ENCODE results near the gene CCDC51.
A peak's percentile ranks its signal among the peaks of the same experiment; 100 is the strongest.

Gene CCDC51

DNA sequence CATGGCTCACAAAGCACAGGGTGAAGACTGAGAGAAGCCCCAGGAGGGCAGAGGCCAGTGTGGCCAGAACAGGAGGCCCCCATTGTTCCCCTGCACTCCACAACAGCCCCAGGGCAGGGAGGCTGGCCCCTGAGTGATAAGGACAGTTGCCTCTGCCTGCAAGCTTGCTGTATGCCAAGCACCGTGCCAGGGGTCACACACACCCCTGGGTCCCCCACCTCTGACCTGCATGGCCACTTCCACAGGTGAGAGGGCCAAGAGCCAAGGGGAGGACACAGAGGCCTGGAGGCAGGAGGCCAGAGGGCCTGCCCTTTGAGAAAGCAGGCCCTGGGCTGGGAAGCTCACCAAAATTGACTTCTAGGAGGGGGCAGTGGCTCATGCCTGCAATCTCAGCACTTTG lies 30.4 kb upstream of the CCDC51 start:
- in situ Hi-C loops (cut with HindIII; ENCODE audit: low sequenced_read_pairs), result loop anchor here (5.0 kb wide), 1 partner anchor 37 kb away; no protein-coding TSS in a partner anchor
- no peak for DNase-seq (ENCODE audit: low read depth)
- TF ChIP-seq, protein P1, sequence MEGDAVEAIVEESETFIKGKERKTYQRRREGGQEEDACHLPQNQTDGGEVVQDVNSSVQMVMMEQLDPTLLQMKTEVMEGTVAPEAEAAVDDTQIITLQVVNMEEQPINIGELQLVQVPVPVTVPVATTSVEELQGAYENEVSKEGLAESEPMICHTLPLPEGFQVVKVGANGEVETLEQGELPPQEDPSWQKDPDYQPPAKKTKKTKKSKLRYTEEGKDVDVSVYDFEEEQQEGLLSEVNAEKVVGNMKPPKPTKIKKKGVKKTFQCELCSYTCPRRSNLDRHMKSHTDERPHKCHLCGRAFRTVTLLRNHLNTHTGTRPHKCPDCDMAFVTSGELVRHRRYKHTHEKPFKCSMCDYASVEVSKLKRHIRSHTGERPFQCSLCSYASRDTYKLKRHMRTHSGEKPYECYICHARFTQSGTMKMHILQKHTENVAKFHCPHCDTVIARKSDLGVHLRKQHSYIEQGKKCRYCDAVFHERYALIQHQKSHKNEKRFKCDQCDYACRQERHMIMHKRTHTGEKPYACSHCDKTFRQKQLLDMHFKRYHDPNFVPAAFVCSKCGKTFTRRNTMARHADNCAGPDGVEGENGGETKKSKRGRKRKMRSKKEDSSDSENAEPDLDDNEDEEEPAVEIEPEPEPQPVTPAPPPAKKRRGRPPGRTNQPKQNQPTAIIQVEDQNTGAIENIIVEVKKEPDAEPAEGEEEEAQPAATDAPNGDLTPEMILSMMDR (IDR thresholded peaks at IDR 0.05; ENCODE audit: low read depth, low read length, missing control alignments), result no peak
- H3K4me3 ChIP-seq (ENCODE audit: low read depth, low read length), result no peak overlapping the region

DNA sequence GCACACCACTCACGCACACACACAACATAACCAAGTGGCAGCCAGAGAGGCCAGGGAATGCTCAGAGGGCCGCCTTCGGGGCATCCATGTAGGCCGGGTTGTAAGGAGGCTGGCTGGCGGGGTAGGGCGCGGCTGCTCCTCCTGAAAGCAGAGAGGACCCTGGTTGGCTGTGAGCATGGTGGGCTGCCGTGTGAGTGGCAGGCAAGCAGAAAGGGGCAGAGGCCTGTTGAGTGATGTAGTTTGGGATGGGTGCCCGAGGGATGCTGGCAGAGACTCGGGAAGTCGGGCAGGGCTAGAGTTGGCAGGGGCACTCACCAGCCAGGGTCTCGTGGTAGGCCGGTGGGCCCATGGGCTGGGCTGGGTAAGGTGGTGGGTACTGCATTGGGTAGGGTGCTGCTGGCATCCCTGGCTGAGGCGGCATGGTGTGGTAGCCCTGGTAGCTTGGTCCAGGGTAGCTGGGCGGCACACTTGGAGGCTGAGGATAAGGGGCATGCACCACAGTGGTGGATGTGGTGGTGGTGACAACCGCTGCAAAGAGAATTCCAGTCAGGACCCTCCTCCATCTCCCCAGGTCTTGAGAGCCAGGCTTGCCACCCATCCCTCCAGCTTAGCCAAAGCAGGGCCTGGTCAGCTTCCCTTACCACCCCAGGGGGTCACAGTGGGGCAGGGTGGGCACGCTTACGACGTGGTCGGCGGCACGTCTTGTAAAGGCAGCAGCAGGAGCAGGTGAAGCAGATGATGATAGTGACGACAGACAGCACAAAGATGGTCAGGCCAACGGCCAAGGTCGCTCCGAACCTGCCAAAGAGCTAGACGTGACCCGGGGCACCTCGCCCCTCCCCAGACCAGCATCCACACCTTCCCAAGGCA lies 29.4 kb upstream of the CCDC51 start:
- TF ChIP-seq, protein P1 (IDR thresholded peaks at IDR 0.05; ENCODE audit: low read depth, low read length, missing control alignments), result no peak
- no peak overlapping the region for H3K4me3 ChIP-seq (ENCODE audit: low read depth, low read length)
- no peak for DNase-seq (ENCODE audit: low read depth)
- in situ Hi-C loops (cut with HindIII; ENCODE audit: low sequenced_read_pairs), result no loop called here

GRCh38 chr3:48468329-48468731 lies 28.4 kb upstream of the CCDC51 start:
- in situ Hi-C loops (cut with HindIII; ENCODE audit: low sequenced_read_pairs), result no loop called here
- DNase-seq (ENCODE audit: low read depth), result no peak
- TF ChIP-seq, protein P1 (IDR thresholded peaks at IDR 0.05; ENCODE audit: low read depth, low read length, missing control alignments), result no peak
- H3K4me3 ChIP-seq (ENCODE audit: low read depth, low read length), result no peak overlapping the region

DNA sequence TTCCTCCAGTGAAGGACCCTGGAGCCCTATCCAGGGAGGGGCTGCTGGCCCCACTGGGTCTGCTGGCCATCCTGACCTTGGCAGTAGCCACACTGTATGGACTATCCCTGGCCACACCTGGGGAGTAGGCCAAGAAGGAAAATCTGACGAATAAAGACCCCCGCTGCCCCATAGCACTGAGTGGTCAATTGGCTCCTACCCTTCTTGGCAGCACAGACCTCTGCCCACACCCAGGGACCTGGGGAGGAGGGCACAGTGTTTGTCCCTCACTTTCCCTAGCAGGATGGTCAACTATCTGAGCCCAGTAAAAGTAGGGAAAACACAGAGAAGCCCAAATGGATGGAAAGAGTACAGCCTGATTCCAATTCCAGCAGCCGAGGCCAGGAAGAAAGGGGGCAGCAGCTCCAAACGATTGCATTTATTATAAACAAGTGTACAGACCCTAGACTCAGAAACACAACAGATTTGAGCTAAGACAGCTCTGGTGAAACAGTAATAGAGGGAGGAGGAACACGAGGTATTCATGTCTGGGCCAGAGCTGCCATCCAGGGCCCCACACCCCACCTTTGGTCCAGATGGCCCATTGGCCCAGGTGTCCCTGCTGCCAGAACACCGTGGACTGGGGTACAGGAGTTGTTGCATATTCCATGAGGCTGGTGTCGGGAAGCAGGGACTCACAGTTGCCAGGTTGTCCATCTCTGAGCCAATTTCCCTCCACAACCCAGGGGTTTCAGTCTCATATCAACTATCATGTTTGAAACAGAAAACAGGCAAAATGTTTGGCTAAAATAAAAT lies 27.8 kb upstream of the CCDC51 start:
- in situ Hi-C loops (cut with HindIII; ENCODE audit: low sequenced_read_pairs), result no loop called here
- no peak overlapping the region for H3K4me3 ChIP-seq (ENCODE audit: low read depth, low read length)
- TF ChIP-seq, protein P1 (IDR thresholded peaks at IDR 0.05; ENCODE audit: low read depth, low read length, missing control alignments), result no peak
- DNase-seq (ENCODE audit: low read depth), result no peak

DNA sequence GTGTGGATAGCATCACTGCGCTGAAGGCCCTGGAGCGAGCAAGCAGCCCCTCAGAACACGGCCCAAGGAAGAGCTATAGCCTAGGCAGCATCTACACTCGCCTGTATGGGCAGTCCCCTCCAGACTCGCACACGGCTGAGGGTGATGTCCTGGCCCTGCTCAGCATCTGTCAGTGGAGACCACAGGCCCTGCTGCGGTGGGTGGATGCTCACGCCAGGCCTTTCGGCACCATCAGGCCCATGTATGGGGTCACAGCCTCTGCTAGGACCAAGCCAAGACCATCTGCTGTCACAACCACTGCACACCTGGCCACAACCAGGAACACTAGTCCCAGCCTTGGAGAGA lies 27.2 kb upstream of the CCDC51 start:
- H3K4me3 ChIP-seq (ENCODE audit: low read depth, low read length), result peak overlapping the region; percentile 45
- DNase-seq (ENCODE audit: low read depth), result no peak
- TF ChIP-seq, protein P1 (IDR thresholded peaks at IDR 0.05; ENCODE audit: low read depth, low read length, missing control alignments), result no peak
- in situ Hi-C loops (cut with HindIII; ENCODE audit: low sequenced_read_pairs), result no loop called here

DNA sequence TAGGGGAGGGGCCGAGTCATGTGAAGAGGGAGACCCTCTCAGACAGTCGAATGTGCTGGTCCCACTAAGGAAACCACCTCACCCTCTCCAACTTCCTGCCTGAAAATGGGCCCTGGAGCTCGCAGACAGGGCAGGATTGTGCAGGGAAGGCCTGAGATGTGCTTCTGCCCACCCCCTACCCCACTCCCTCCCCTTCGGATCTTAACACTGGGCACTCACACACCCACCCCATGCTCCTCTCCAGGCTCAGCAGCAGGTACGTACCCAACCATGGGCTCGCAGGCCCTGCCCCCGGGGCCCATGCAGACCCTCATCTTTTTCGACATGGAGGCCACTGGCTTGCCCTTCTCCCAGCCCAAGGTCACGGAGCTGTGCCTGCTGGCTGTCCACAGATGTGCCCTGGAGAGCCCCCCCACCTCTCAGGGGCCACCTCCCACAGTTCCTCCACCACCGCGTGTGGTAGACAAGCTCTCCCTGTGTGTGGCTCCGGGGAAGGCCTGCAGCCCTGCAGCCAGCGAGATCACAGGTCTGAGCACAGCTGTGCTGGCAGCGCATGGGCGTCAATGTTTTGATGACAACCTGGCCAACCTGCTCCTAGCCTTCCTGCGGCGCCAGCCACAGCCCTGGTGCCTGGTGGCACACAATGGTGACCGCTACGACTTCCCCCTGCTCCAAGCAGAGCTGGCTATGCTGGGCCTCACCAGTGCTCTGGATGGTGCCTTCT lies 26.6 kb upstream of the CCDC51 start:
- DNase-seq (ENCODE audit: low read depth), result no peak
- TF ChIP-seq, protein P1 (IDR thresholded peaks at IDR 0.05; ENCODE audit: low read depth, low read length, missing control alignments), result no peak
- in situ Hi-C loops (cut with HindIII; ENCODE audit: low sequenced_read_pairs), result no loop called here
- H3K4me3 ChIP-seq (ENCODE audit: low read depth, low read length), result peak overlapping the region; percentile 45

Measured in astrocyte of the cerebellum (primary cell).